NT2/D1 (cell line): Measurements from ENCODE around the gene COL18A1.

Experiments
- SUZ12 ChIP-seq: IDR thresholded peaks from 2 replicates; pipeline ENCODE4 v1.6.1; 2011; ENCODE audit not compliant: insufficient read length, insufficient read depth; ENCODE audit errors: extremely low read depth
- ZNF274 ChIP-seq: IDR thresholded peaks from 2 replicates; pipeline ENCODE4 v1.6.1; 2011; ENCODE audit warnings: mild to moderate bottlenecking, low read depth, low read length

GRCh38 chr21:45491623-45492022 is 86.7 kb downstream of the COL18A1 start:
- TF ChIP-seq SUZ12: no peak
- no peak for TF ChIP-seq ZNF274
